Measurements from ENCODE around the gene ASB1.

ASB1 gene, protein sequence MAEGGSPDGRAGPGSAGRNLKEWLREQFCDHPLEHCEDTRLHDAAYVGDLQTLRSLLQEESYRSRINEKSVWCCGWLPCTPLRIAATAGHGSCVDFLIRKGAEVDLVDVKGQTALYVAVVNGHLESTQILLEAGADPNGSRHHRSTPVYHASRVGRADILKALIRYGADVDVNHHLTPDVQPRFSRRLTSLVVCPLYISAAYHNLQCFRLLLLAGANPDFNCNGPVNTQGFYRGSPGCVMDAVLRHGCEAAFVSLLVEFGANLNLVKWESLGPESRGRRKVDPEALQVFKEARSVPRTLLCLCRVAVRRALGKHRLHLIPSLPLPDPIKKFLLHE

GRCh38 chr2:238426568-238427434, at the start of gene ASB1:
ASB1 (plus strand) TSS chr2:238426927; CDS start chr2:238427071, 144 bp downstream.
- peaks cover 23% of the 10 kb centered on the region for H3K4me1 ChIP-seq (ENCODE audit: control insufficient read depth, insufficient read depth, low read length)
- peak within 1 kb of the TSS; percentile 92 to 98 for H3K4me3 ChIP-seq (ENCODE audit: low read length in 2 of 2)
- peaks cover 0 to 10% of the 10 kb centered on the region in 2 donors for H3K9me3 ChIP-seq (ENCODE audit: control insufficient read depth in 2 of 2, low read length in 2 of 2)
- peak within 1 kb of the TSS; percentile 83 to 84 for H3K9ac ChIP-seq (ENCODE audit: low read length in 2 of 2)
- peaks cover 2 to 8% of the 10 kb centered on the region in 2 donors for H3K36me3 ChIP-seq (ENCODE audit: control insufficient read depth in 2 of 2, insufficient read depth in 2 of 2, low read length in 2 of 2)
- peak within 1 kb of the TSS; percentile 78 for H3K27ac ChIP-seq (ENCODE audit: low read length)
- no peaks in the 10 kb centered on the region for H3K27me3 ChIP-seq (ENCODE audit: control insufficient read depth in 1 of 2, insufficient read depth in 2 of 2, low read length in 2 of 2)

- H3K9me3 ChIP-seq (ENCODE audit: control insufficient read depth in 2 of 2, low read length in 2 of 2): no peaks in the 10 kb centered on the region
- no peaks in the 10 kb centered on the region for H3K27me3 ChIP-seq (ENCODE audit: control insufficient read depth in 1 of 2, insufficient read depth in 2 of 2, low read length in 2 of 2)
- peaks cover 2 to 9% of the 10 kb centered on the region in 2 donors for H3K36me3 ChIP-seq (ENCODE audit: control insufficient read depth in 2 of 2, insufficient read depth in 2 of 2, low read length in 2 of 2)
- H3K4me1 ChIP-seq (ENCODE audit: control insufficient read depth, insufficient read depth, low read length): peaks cover 6% of the 10 kb centered on the region
- no peak overlapping the region for H3K9ac ChIP-seq (ENCODE audit: low read length in 2 of 2)
- H3K27ac ChIP-seq (ENCODE audit: low read length): no peak overlapping the region
- H3K4me3 ChIP-seq (ENCODE audit: low read length in 2 of 2): no peak overlapping the region
These were observed 48.3 kb upstream of the ASB1 start for GRCh38 chr2:238378230-238379095.

- Histone ChIP-seq H3K9me3 (ENCODE audit: control insufficient read depth in 2 of 2, low read length in 2 of 2) (no peaks in the 10 kb centered on the region), H3K27ac (ENCODE audit: low read length) (no peak overlapping the region), H3K4me1 (ENCODE audit: control insufficient read depth, insufficient read depth, low read length) (peaks cover 6% of the 10 kb centered on the region), H3K27me3 (ENCODE audit: control insufficient read depth in 1 of 2, insufficient read depth in 2 of 2, low read length in 2 of 2) (no peaks in the 10 kb centered on the region), H3K36me3 (ENCODE audit: control insufficient read depth in 2 of 2, insufficient read depth in 2 of 2, low read length in 2 of 2) (peaks cover 2 to 9% of the 10 kb centered on the region in 2 donors), H3K4me3 (ENCODE audit: low read length in 2 of 2) (no peak overlapping the region), H3K9ac (ENCODE audit: low read length in 2 of 2) (no peak overlapping the region)
These were observed 47.5 kb upstream of the ASB1 start for GRCh38 chr2:238379096-238379810.

DNA sequence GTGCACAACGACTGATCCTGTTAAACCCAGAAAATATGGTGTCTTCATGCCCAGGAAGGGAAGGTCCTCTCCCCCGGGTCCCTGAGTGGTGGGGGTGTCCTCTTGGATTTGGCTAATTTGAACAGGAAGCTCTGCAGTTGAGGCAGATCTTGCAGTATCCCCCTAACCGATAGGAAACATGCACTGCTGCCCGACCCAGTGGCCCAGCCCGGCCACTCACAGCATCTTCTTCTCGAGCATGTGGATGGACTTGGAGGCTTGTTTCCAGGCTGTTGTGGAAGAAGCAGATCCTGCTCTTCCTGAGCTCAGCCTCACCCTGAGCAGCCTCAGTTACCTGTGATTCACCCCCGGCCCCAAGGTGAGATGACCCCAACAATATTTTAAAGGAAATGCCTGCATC, 46.4 kb upstream of the ASB1 start:
- Histone ChIP-seq H3K27me3 (ENCODE audit: control insufficient read depth in 1 of 2, insufficient read depth in 2 of 2, low read length in 2 of 2) (no peaks in the 10 kb centered on the region), H3K4me3 (ENCODE audit: low read length in 2 of 2) (no peak overlapping the region), H3K36me3 (ENCODE audit: control insufficient read depth in 2 of 2, insufficient read depth in 2 of 2, low read length in 2 of 2) (peaks cover 2 to 9% of the 10 kb centered on the region in 2 donors), H3K9ac (ENCODE audit: low read length in 2 of 2) (no peak overlapping the region), H3K27ac (ENCODE audit: low read length) (no peak overlapping the region), H3K9me3 (ENCODE audit: control insufficient read depth in 2 of 2, low read length in 2 of 2) (no peaks in the 10 kb centered on the region), H3K4me1 (ENCODE audit: control insufficient read depth, insufficient read depth, low read length) (peaks cover 6% of the 10 kb centered on the region)

DNA sequence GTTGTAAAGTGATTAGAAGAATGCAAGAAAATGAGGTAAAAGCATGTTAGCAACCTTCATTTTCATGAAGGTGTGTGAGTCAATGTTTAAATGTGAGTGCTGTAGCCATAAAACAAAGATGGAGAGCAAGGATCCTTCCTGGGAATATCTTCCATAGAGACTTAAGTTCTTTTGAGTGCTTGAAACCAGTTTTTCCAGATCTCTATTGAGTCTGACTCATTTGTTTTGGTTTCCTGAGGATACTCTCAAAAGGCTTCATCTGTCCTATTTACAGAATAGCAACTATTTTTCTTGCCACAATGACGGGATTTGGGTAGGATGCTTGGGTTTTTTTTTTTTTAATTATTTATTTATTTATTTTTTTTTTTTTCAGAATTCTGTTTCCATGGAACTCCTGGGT, 45.9 kb upstream of the ASB1 start:
- Histone ChIP-seq H3K27me3 (ENCODE audit: control insufficient read depth in 1 of 2, insufficient read depth in 2 of 2, low read length in 2 of 2) (no peaks in the 10 kb centered on the region), H3K36me3 (ENCODE audit: control insufficient read depth in 2 of 2, insufficient read depth in 2 of 2, low read length in 2 of 2) (peaks cover 2 to 9% of the 10 kb centered on the region in 2 donors), H3K27ac (ENCODE audit: low read length) (no peak overlapping the region), H3K9ac (ENCODE audit: low read length in 2 of 2) (no peak overlapping the region), H3K4me3 (ENCODE audit: low read length in 2 of 2) (no peak overlapping the region), H3K4me1 (ENCODE audit: control insufficient read depth, insufficient read depth, low read length) (peaks cover 6% of the 10 kb centered on the region), H3K9me3 (ENCODE audit: control insufficient read depth in 2 of 2, low read length in 2 of 2) (no peaks in the 10 kb centered on the region)

DNA sequence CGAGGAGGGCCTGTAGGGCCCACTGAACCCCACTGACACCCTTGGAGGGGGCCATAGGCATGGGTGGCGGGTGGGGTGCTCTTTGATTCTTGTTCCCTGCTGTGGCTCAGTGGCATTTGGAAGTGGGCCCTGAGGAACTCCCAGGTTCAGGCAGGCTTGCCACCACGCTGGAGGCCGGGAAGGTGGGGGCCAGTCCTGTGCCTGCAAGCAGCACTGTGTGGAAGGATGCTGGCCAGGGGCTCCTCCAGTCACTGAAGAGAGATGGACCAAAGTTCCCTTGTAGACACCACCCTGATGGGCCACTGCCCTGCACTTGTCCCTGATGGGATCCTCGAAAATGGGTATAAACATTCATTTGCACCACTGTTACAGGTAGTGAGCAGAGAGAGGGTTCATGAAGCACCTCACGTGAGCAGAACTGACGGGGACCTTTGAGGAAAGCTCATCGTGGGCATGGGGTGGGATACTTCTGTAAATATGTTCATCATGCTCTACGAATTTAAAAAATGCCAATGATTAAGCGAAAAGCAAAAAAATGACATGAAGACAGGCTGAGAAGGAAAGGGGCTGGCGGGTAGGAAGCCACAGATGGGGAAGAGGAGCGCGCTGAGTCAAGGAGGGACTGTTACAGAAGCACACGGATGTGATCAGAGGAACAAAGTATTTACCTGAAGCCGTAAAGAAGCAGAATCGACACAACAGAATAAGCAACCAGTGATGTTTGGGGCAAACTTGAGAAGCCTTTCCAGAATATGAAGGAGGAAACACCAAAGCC, 45.2 kb upstream of the ASB1 start:
- Histone ChIP-seq H3K27ac (ENCODE audit: low read length) (no peak overlapping the region), H3K4me1 (ENCODE audit: control insufficient read depth, insufficient read depth, low read length) (peaks cover 6% of the 10 kb centered on the region), H3K9me3 (ENCODE audit: control insufficient read depth in 2 of 2, low read length in 2 of 2) (no peaks in the 10 kb centered on the region), H3K27me3 (ENCODE audit: control insufficient read depth in 1 of 2, insufficient read depth in 2 of 2, low read length in 2 of 2) (no peaks in the 10 kb centered on the region), H3K4me3 (ENCODE audit: low read length in 2 of 2) (no peak overlapping the region), H3K9ac (ENCODE audit: low read length in 2 of 2) (no peak overlapping the region), H3K36me3 (ENCODE audit: control insufficient read depth in 2 of 2, insufficient read depth in 2 of 2, low read length in 2 of 2) (peaks cover 2 to 9% of the 10 kb centered on the region in 2 donors)

- Histone ChIP-seq H3K9me3 (ENCODE audit: control insufficient read depth in 2 of 2, low read length in 2 of 2) (no peaks in the 10 kb centered on the region), H3K4me3 (ENCODE audit: low read length in 2 of 2) (no peak overlapping the region), H3K4me1 (ENCODE audit: control insufficient read depth, insufficient read depth, low read length) (peaks cover 6% of the 10 kb centered on the region), H3K9ac (ENCODE audit: low read length in 2 of 2) (no peak overlapping the region), H3K27ac (ENCODE audit: low read length) (no peak overlapping the region), H3K27me3 (ENCODE audit: control insufficient read depth in 1 of 2, insufficient read depth in 2 of 2, low read length in 2 of 2) (no peaks in the 10 kb centered on the region), H3K36me3 (ENCODE audit: control insufficient read depth in 2 of 2, insufficient read depth in 2 of 2, low read length in 2 of 2) (peaks cover 2 to 9% of the 10 kb centered on the region in 2 donors)
These were observed 44.3 kb upstream of the ASB1 start for GRCh38 chr2:238382381-238382781.

DNA sequence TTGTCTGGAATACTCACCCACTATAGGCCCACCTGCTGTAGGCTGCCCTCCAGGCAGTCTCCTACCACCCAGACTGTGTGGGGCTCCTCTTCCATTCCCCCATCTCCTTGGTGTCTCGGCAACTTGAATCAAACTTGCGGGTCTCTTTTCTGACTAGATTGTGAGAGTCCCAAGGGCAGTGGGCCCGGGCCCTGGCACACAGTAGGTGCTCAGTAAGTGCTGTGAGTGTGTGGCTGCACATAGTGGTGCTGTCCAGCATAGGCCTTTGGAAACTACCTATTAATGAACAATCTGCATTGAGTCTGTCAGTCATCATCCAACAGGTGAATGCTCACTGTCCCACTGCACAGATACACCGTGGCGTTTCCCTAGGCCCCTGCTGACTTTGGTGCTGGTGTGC, 43.6 kb upstream of the ASB1 start:
- peaks cover 2 to 9% of the 10 kb centered on the region in 2 donors for H3K36me3 ChIP-seq (ENCODE audit: control insufficient read depth in 2 of 2, insufficient read depth in 2 of 2, low read length in 2 of 2)
- H3K27me3 ChIP-seq (ENCODE audit: control insufficient read depth in 1 of 2, insufficient read depth in 2 of 2, low read length in 2 of 2): no peaks in the 10 kb centered on the region
- H3K27ac ChIP-seq (ENCODE audit: low read length): no peak overlapping the region
- H3K9ac ChIP-seq (ENCODE audit: low read length in 2 of 2): no peak overlapping the region
- H3K4me1 ChIP-seq (ENCODE audit: control insufficient read depth, insufficient read depth, low read length): peaks cover 6% of the 10 kb centered on the region
- no peak overlapping the region for H3K4me3 ChIP-seq (ENCODE audit: low read length in 2 of 2)
- no peaks in the 10 kb centered on the region for H3K9me3 ChIP-seq (ENCODE audit: control insufficient read depth in 2 of 2, low read length in 2 of 2)

DNA sequence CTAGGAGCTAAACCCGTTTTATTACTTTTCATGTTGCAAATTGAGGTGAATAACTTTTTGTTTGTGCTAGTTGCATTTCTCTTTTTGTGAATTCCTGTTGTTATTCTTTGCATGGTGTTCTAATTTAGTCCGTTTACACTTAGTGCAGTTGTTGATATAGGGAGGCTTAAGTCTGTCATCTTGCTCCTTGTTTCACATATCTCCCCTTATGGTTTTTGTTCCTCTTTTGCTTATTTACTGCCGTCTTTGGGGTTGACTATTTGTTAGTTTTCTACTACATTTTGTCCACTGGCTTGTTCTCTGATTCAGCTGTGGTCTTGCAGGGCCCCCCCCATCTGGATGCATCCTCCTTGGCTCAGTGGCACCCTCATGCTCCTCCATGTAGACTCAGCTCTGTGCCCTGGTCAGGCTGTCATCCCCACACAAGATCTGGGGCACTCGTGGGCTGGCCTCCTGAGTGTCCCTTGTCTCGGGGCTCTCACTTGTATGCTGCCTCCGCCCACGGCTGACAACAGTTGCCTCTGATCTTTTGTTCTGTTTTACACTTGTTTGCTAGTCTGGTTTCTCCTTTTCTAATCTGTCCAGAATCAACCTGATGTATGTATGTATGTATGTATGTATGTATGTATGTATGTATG, 42.9 kb upstream of the ASB1 start:
- Histone ChIP-seq H3K27ac (ENCODE audit: low read length) (no peak overlapping the region), H3K4me1 (ENCODE audit: control insufficient read depth, insufficient read depth, low read length) (peaks cover 4% of the 10 kb centered on the region), H3K9me3 (ENCODE audit: control insufficient read depth in 2 of 2, low read length in 2 of 2) (no peaks in the 10 kb centered on the region), H3K9ac (ENCODE audit: low read length in 2 of 2) (no peak overlapping the region), H3K27me3 (ENCODE audit: control insufficient read depth in 1 of 2, insufficient read depth in 2 of 2, low read length in 2 of 2) (no peaks in the 10 kb centered on the region), H3K36me3 (ENCODE audit: control insufficient read depth in 2 of 2, insufficient read depth in 2 of 2, low read length in 2 of 2) (peaks cover 2 to 9% of the 10 kb centered on the region in 2 donors), H3K4me3 (ENCODE audit: low read length in 2 of 2) (no peak overlapping the region)
